ENCODE data around the gene MLF2. TPM values are rescaled to one million over a fixed set of nuclear protein-coding genes. Genes with fewer than 3 reads are reported as not detected.

MLF2 gene
- total and polyA plus RNA-seq, 10 of the 15 experiments (the other 5 are each of a cell fraction or from before 2014, with no cell fraction given), result 13.5 to 222 (median 130) TPM

GRCh38 chr12:6788972-6789924 lies 36.3 kb upstream of the MLF2 start, which contains the start of gene CD4:
Gene CD4, plus strand, starts transcription at chr12:6789528. Its CDS starts 10,611 bp downstream, at chr12:6800139.
- intact Hi-C loops (cut with micrococcal nuclease; ENCODE audit: unreplicated experiment), result no loop called here
- no peak within 1 kb of the TSS; the same call in 1 of the 2 replicates for H2AFZ ChIP-seq (ENCODE audit: control insufficient read depth, low read depth, low read length)
- SMC1A ChIA-PET (ENCODE audit: uncharacterized antibody, unreplicated experiment), result interaction anchor here (0.6 to 2.1 kb wide), 4 partner anchors 10 to 347 kb away, joined by 3 to 7 read pairs (median 5); partner anchors contain the start of gene MLF2
- ATAC-seq, result no peak
- H3K9me3 ChIP-seq (replicated peaks; ENCODE audit: control insufficient read depth, insufficient read depth, low read length), result no peaks in the 10 kb centered on the region
- H3K27ac ChIP-seq (ENCODE audit: control insufficient read depth, insufficient read depth), result no peak within 1 kb of the TSS
- POLR2A ChIA-PET, result interaction anchor here (0.5 to 1.3 kb wide), 2 partner anchors 23 to 103 kb away, joined by 5 to 7 read pairs; partner anchors contain the start of gene PTMS
- in situ Hi-C loops (cut with MboI), result no loop called here
- no TSS peak for BruUV-seq (replicated peaks)
- H3K4me3 ChIP-seq, result no peak within 1 kb of the TSS
- no peaks in the 10 kb centered on the region for H3K27me3 ChIP-seq (replicated peaks in 1 of 2; ENCODE audit: control insufficient read depth in 2 of 2, insufficient read depth in 2 of 2, low read length in 1 of 2)
- H3K9ac ChIP-seq (ENCODE audit: control insufficient read depth, insufficient read depth, low read length), result no peak within 1 kb of the TSS
- no peak for FAIRE-seq
- RAD21 ChIA-PET (ENCODE audit: unreplicated experiment), result no interaction called here
- H4K20me1 ChIP-seq (ENCODE audit: control insufficient read depth, insufficient read depth), result no peaks in the 10 kb centered on the region
- no peaks in the 10 kb centered on the region for H3K36me3 ChIP-seq (ENCODE audit: control insufficient read depth in 2 of 2, insufficient read depth in 2 of 2, low read length in 1 of 2)
- DNase-seq (ENCODE audit: low read depth, low spot score), result no peak
- CTCF ChIA-PET, result interaction anchor here (1.1 to 1.5 kb wide), 4 partner anchors 9 to 35 kb away, joined by 3 to 5 read pairs (median 4); partner anchors contain the start of gene PTMS
- peaks cover 18% of the 10 kb centered on the region for H3K4me1 ChIP-seq (ENCODE audit: control insufficient read depth, insufficient read depth, low read length)
- 35% methylated on average over 18 of the region's 18 CpGs for WGBS (ENCODE audit: insufficient coverage, insufficient replicate concordance, low lambda C conversion rate, missing lambda C conversion rate)
- H3K4me2 ChIP-seq (ENCODE audit: control insufficient read depth, insufficient read depth), result no peak within 1 kb of the TSS
- no peaks in the 10 kb centered on the region for H3K79me2 ChIP-seq (ENCODE audit: control insufficient read depth, insufficient read depth, low read length)
- TF ChIP-seq STAT1 (conservative IDR thresholded peaks at IDR 0.05) (no peak), KDM1A (IDR thresholded peaks at IDR 0.05; ENCODE audit: borderline replicate concordance) (no peak), REST (IDR thresholded peaks at IDR 0.05; ENCODE audit: low read depth, low read length) (no peak), HSF1 (IDR thresholded peaks at IDR 0.05; ENCODE audit: low read depth, low read length) (no peak), RAD21 (IDR thresholded peaks at IDR 0.05; ENCODE audit: insufficient read depth, low read depth, low read length) (no peak), PML (IDR thresholded peaks at IDR 0.05; ENCODE audit: low read length) (no peak), SKIL (IDR thresholded peaks at IDR 0.05; ENCODE audit: low read depth, poor library complexity, severe bottlenecking) (no peak), ZNF24 (IDR thresholded peaks at IDR 0.05) (no peak), SMC3 (IDR thresholded peaks at IDR 0.05; ENCODE audit: borderline replicate concordance, low read length) (no peak), FOS (IDR thresholded peaks at IDR 0.05; ENCODE audit: borderline replicate concordance, extremely low read depth, insufficient read length) (no peak), POU2F2 (IDR thresholded peaks at IDR 0.05; ENCODE audit: borderline replicate concordance, low read depth, low read length) (no peak), ATF7 (IDR thresholded peaks at IDR 0.05; ENCODE audit: low read depth) (no peak), BHLHE40 (IDR thresholded peaks at IDR 0.05; ENCODE audit: borderline replicate concordance in 1 of 2, low read depth in 2 of 2, low read length in 1 of 2) (no peak), PKNOX1 (IDR thresholded peaks at IDR 0.05) (no peak)

All from GM12878 (cell line).